KMS-11 (cell line): ENCODE data around the gene WDR5B.
"Not testable (repeated sequence)": the region's sequence is repeated elsewhere in the genome, so short reads cannot be mapped to it uniquely, and the experiment has no call there.

Source experiments
- H2AFZ ChIP-seq: fragments of 200-600 bp; sonication (generic); 2 replicates; pipeline ENCODE4 v1.6.1; 2016; ENCODE audit warnings: antibody characterized with exemption, mixed run types, low read depth
- H3K27ac ChIP-seq: fragments of 200-600 bp; sonication (generic); 2 replicates; pipeline ENCODE4 v1.6.1; 2016; ENCODE audit warnings: mild to moderate bottlenecking, mixed run types
- H3K27me3 ChIP-seq: fragments of 200-600 bp; sonication (generic); 2 replicates; pipeline ENCODE4 v1.6.1; 2017; ENCODE audit warnings: mild to moderate bottlenecking, low read depth, mixed run types, moderate library complexity; ENCODE audit not compliant: insufficient read depth
- H3K36me3 ChIP-seq: fragments of 200-600 bp; sonication (generic); 2 replicates; pipeline ENCODE4 v1.6.1; 2017; ENCODE audit warnings: mild to moderate bottlenecking, mixed run types; ENCODE audit not compliant: insufficient read depth
- H3K4me1 ChIP-seq: fragments of 200-600 bp; sonication (generic); 2 replicates; pipeline ENCODE4 v1.6.1; 2016; ENCODE audit warnings: mild to moderate bottlenecking, low read depth, mixed run types; ENCODE audit not compliant: poor library complexity, severe bottlenecking
- H3K4me2 ChIP-seq: fragments of 200-600 bp; sonication (generic); 2 replicates; pipeline ENCODE4 v1.7.0; 2016; ENCODE audit warnings: mild to moderate bottlenecking, mixed run types
- H3K4me3 ChIP-seq: fragments of 200-600 bp; sonication (generic); IDR thresholded peaks from 2 replicates; pipeline ENCODE4 v1.6.1; 2017; ENCODE audit warnings: low read depth, low read length, mixed read lengths; ENCODE audit not compliant: insufficient read depth
- H3K79me2 ChIP-seq: fragments of 200-600 bp; sonication (generic); 2 replicates; pipeline ENCODE4 v1.6.1; 2016; ENCODE audit warnings: low read depth, mixed run types; ENCODE audit not compliant: insufficient read depth
- H3K9ac ChIP-seq: fragments of 200-600 bp; sonication (generic); 2 replicates; pipeline ENCODE4 v1.6.1; 2016; ENCODE audit warnings: mild to moderate bottlenecking, mixed run types
- H4K20me1 ChIP-seq: fragments of 200-600 bp; sonication (generic); 2 replicates; pipeline ENCODE4 v1.6.1; 2016; ENCODE audit warnings: mild to moderate bottlenecking, mixed run types; ENCODE audit not compliant: insufficient read depth
- TF ChIP-seq, protein P1 (sequence below): fragments of 200-600 bp; sonication (generic); conservative IDR thresholded peaks from 2 replicates; pipeline ENCODE4 v1.6.1; 2017; ENCODE audit warnings: low read depth, mild to moderate bottlenecking, antibody characterized with exemption, low read length, moderate library complexity, mixed read lengths

WDR5B gene

DNA sequence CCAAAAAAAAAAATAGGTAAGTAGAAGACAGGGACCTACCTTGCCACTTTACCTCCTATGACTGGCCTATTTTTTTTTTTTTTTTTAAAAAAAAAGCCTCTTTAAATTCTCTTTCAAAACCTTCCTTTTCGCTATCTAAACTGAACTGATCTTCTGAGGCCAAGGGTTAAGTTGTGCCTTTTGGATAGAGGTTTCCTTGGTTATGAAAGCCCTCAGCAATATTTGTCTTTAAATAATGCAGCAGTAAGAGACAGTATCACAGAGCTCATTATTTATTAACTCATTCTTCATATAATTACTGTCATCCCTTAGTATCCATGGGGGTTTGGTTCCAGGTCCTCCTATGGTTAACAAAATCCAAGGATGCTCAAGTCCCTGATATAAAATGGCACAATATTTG is 41.8 kb downstream of the WDR5B start:
- H3K4me1 ChIP-seq, result peaks cover 1% of the 10 kb centered on the region
- H3K36me3 ChIP-seq, result no peaks in the 10 kb centered on the region; the same call in 1 of the 2 replicates

DNA sequence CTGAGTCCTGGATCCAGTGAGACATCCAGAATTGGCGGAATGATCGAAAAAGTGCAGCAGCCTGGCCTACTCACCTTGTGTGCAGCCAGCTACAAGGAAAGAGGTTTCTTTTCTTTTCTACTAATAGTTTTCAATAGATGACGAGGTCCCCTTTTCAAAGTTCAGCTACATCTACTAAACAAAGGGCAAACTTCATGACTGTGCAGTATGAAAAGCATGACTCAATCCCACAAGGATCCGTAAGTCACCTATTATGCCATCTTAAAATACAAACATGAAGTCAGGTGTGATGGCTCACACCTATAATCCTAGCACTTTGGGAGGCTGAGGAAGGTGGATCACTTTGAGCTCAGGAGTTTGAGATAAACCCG is 49.5 kb downstream of the WDR5B start:
- Histone ChIP-seq H3K27ac (no peak overlapping the region), H3K36me3 (no peaks in the 10 kb centered on the region; the same call in 1 of the 2 replicates), H2AFZ (no peak overlapping the region), H3K4me1 (peaks cover 22% of the 10 kb centered on the region), H3K79me2 (no peaks in the 10 kb centered on the region), H4K20me1 (no peaks in the 10 kb centered on the region), H3K4me2 (no peak overlapping the region), H3K9ac (no peak overlapping the region), H3K27me3 (no peaks in the 10 kb centered on the region), H3K4me3 (no peak overlapping the region)
- TF ChIP-seq, protein P1, sequence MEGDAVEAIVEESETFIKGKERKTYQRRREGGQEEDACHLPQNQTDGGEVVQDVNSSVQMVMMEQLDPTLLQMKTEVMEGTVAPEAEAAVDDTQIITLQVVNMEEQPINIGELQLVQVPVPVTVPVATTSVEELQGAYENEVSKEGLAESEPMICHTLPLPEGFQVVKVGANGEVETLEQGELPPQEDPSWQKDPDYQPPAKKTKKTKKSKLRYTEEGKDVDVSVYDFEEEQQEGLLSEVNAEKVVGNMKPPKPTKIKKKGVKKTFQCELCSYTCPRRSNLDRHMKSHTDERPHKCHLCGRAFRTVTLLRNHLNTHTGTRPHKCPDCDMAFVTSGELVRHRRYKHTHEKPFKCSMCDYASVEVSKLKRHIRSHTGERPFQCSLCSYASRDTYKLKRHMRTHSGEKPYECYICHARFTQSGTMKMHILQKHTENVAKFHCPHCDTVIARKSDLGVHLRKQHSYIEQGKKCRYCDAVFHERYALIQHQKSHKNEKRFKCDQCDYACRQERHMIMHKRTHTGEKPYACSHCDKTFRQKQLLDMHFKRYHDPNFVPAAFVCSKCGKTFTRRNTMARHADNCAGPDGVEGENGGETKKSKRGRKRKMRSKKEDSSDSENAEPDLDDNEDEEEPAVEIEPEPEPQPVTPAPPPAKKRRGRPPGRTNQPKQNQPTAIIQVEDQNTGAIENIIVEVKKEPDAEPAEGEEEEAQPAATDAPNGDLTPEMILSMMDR, result no peak

More for the DNA sequence above, 41.8 kb downstream of the WDR5B start:
- Histone ChIP-seq H3K9ac (no peak overlapping the region), H3K27me3 (no peaks in the 10 kb centered on the region), H3K79me2 (peaks cover 12% of the 10 kb centered on the region; the same call in 1 of the 2 replicates), H3K4me3 (no peak overlapping the region), H4K20me1 (no peaks in the 10 kb centered on the region), H3K4me2 (no peak overlapping the region), H3K27ac (no peak overlapping the region), H2AFZ (no peak overlapping the region)
- TF ChIP-seq, protein P1, result no peak

DNA sequence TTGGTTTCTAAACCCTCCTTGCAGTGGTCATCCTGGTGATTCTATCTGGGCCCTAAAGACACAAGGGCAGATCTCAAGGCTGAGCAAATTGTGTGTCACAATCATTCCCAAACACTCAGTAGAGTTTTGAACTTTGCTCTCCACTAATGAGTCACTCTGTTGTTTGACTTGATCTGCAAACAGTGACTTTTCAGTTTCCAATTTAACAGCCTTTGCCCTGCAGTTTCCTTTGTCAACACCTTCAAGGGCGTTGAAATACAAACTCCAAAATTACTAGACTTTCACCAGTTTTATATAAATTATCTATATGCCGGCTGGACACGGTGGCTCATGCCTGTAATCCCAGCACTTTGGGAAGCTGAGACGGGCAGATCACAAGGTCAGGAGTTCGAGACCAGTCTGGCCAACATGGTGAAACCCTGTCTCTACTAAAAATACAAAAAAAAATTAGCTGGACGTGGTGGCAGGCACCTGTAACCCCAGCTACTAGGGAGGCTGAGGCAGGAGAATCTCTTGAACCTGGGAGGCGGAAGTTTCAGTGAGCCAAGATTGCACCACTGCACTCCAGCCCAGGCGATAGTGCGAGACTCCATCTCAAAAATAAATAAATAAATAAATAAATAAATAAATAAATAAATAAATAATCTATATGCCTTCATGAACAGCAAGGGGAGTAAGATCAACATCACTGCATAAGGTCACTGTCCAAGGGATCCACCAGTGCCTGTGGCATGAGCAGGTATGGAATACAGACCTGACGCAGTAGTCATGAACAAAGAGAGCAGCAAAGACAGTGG is 50.1 kb downstream of the WDR5B start:
- not testable (repeated sequence) for H3K36me3 ChIP-seq, H3K27me3 ChIP-seq
- peaks cover 22% of the 10 kb centered on the region for H3K4me1 ChIP-seq

GRCh38 chr3:122365073-122365472 is 50.8 kb downstream of the WDR5B start:
- no peak overlapping the region for H2AFZ ChIP-seq
- peaks cover 22% of the 10 kb centered on the region for H3K4me1 ChIP-seq
- no peaks in the 10 kb centered on the region for H4K20me1 ChIP-seq
- no peaks in the 10 kb centered on the region for H3K27me3 ChIP-seq
- H3K4me3 ChIP-seq, result no peak overlapping the region
- H3K36me3 ChIP-seq, result no peaks in the 10 kb centered on the region
- no peaks in the 10 kb centered on the region for H3K79me2 ChIP-seq
- TF ChIP-seq, protein P1, result no peak
- H3K9ac ChIP-seq, result no peak overlapping the region
- H3K4me2 ChIP-seq, result no peak overlapping the region
- no peak overlapping the region for H3K27ac ChIP-seq

More for the DNA sequence above, 50.1 kb downstream of the WDR5B start:
- not testable (repeated sequence) for H3K27ac ChIP-seq, H2AFZ ChIP-seq, H3K79me2 ChIP-seq, H3K9ac ChIP-seq, H3K4me2 ChIP-seq, H3K4me3 ChIP-seq, H4K20me1 ChIP-seq

- H3K79me2 ChIP-seq, result no peaks in the 10 kb centered on the region
- no peak overlapping the region for H3K27ac ChIP-seq
- no peaks in the 10 kb centered on the region for H3K27me3 ChIP-seq
- H3K9ac ChIP-seq, result no peak overlapping the region
- no peaks in the 10 kb centered on the region for H4K20me1 ChIP-seq
- TF ChIP-seq, protein P1, result no peak
- H3K4me2 ChIP-seq, result no peak overlapping the region
- peaks cover 22% of the 10 kb centered on the region for H3K4me1 ChIP-seq
- H3K36me3 ChIP-seq, result no peaks in the 10 kb centered on the region
- H2AFZ ChIP-seq, result no peak overlapping the region
- no peak overlapping the region for H3K4me3 ChIP-seq
Observed at GRCh38 chr3:122364490-122364889, 51.4 kb downstream of the WDR5B start.
